Muscle layer of duodenum (tissue), 2 donors: ENCODE measurements around the gene TMEM138.

Experiments used
- H3K27ac ChIP-seq: one replicate; pipeline ENCODE4 v1.7.0; 2013; ENCODE audit warnings: mild to moderate bottlenecking, low read length
- H3K27me3 ChIP-seq: one replicate; pipeline ENCODE4 v1.7.0; 2013; ENCODE audit warnings: low read depth, mild to moderate bottlenecking, control low read depth, low read length
- H3K36me3 ChIP-seq, 2 donors: one replicate each; pipeline ENCODE4 v1.7.0; 2013; ENCODE audit warnings: low read length in 2 of 2, control low read depth in 1 of 2, mild to moderate bottlenecking in 1 of 2; ENCODE audit not compliant: insufficient read depth in 2 of 2, control insufficient read depth in 1 of 2
- H3K4me1 ChIP-seq, 2 donors: one replicate each; pipeline ENCODE4 v1.7.0; 2013; ENCODE audit warnings: low read length in 2 of 2, mild to moderate bottlenecking in 2 of 2, control low read depth in 1 of 2, moderate library complexity in 1 of 2; ENCODE audit not compliant: insufficient read depth in 2 of 2, control insufficient read depth in 1 of 2
- H3K4me3 ChIP-seq, 2 donors: one replicate each; pipeline ENCODE4 v1.7.0; 2013; ENCODE audit warnings: low read length in 2 of 2, low read depth in 1 of 2, mild to moderate bottlenecking in 1 of 2
- H3K9me3 ChIP-seq, 2 donors: one replicate each; pipeline ENCODE4 v1.7.0; 2013; ENCODE audit warnings: low read length in 2 of 2, control low read depth in 1 of 2, mild to moderate bottlenecking in 1 of 2; ENCODE audit not compliant: control insufficient read depth in 1 of 2
- donor health status: healthy.

Gene TMEM138

GRCh38 chr11:61415381-61415780, 53.2 kb downstream of the TMEM138 start:
- Histone ChIP-seq H3K27ac (no peak overlapping the region), H3K9me3 (no peaks in the 10 kb centered on the region), H3K4me3 (no peak overlapping the region), H3K4me1 (no peaks in the 10 kb centered on the region), H3K36me3 (peaks cover 83% of the 10 kb centered on the region in 2 donors), H3K27me3 (no peaks in the 10 kb centered on the region)

GRCh38 chr11:61416941-61417340, 54.8 kb downstream of the TMEM138 start:
- Histone ChIP-seq H3K4me3 (no peak overlapping the region), H3K4me1 (no peaks in the 10 kb centered on the region), H3K27ac (peak overlapping the region; percentile 2), H3K9me3 (no peaks in the 10 kb centered on the region), H3K27me3 (no peaks in the 10 kb centered on the region), H3K36me3 (peaks cover 79 to 80% of the 10 kb centered on the region in 2 donors)

- Histone ChIP-seq H3K4me1 (no peaks in the 10 kb centered on the region), H3K4me3 (no peak overlapping the region), H3K27me3 (no peaks in the 10 kb centered on the region), H3K36me3 (peaks cover 72 to 76% of the 10 kb centered on the region in 2 donors), H3K27ac (no peak overlapping the region), H3K9me3 (no peaks in the 10 kb centered on the region)
Measured at GRCh38 chr11:61417670-61418069, 55.5 kb downstream of the TMEM138 start.

GRCh38 chr11:61418136-61418535, 56.0 kb downstream of the TMEM138 start:
- Histone ChIP-seq H3K36me3 (peaks cover 67 to 71% of the 10 kb centered on the region in 2 donors), H3K27ac (no peak overlapping the region), H3K4me3 (no peak overlapping the region), H3K9me3 (no peaks in the 10 kb centered on the region), H3K27me3 (no peaks in the 10 kb centered on the region), H3K4me1 (no peaks in the 10 kb centered on the region)
